Measurements from ENCODE around the gene HNF4A. TPM values are rescaled to one million over a fixed set of nuclear protein-coding genes. Genes with fewer than 3 reads are reported as not detected.
A peak's percentile ranks its signal among the peaks of the same experiment; 100 is the strongest.

Gene HNF4A
- total and polyA plus RNA-seq, 2 of the 13 experiments (the other 11 are each of a cell fraction or from before 2014, with no cell fraction given), result 80.9 to 169 TPM

DNA sequence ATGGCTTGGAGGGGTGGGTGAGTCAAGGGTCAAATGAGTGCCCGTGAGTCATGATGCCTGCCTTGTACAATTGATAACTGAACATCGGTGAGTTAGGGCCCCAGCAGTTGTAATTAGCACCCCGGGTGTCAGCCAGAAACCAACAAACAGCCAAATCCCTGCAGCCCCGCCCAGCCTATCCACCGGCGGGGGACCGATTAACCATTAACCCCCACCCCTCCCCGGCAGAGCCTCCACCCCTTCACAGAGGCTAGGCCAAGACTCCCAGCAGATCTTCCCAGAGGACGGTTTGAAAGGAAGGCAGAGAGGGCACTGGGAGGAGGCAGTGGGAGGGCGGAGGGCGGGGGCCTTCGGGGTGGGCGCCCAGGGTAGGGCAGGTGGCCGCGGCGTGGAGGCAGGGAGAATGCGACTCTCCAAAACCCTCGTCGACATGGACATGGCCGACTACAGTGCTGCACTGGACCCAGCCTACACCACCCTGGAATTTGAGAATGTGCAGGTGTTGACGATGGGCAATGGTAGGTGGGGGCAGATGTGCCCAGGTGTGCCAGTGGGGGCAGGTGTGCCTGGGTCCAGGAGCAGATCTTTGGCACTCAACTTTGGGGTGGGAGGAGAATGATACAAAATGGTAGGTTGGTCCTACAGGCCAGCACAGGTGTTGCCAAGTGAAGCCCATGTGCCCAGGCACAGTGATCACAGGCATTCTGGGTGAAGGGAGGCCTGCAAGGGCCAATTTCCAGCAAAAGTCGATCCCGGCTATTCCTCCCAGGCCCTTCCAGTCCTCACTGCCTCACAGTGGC, 45.7 kb downstream of the HNF4A start (continued):
- 0 out of 2 replicates have a peak, but pooled peaks have one; percentile 51 for TF ChIP-seq CCDC6 (CRISPR knock-in tag; IDR thresholded peaks at IDR 0.05)
- no peak for TF ChIP-seq PRMT3 (CRISPR knock-in tag; IDR thresholded peaks at IDR 0.05; ENCODE audit: borderline replicate concordance, low read depth)
- TF ChIP-seq, protein P1, sequence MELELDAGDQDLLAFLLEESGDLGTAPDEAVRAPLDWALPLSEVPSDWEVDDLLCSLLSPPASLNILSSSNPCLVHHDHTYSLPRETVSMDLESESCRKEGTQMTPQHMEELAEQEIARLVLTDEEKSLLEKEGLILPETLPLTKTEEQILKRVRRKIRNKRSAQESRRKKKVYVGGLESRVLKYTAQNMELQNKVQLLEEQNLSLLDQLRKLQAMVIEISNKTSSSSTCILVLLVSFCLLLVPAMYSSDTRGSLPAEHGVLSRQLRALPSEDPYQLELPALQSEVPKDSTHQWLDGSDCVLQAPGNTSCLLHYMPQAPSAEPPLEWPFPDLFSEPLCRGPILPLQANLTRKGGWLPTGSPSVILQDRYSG (CRISPR knock-in tag; IDR thresholded peaks at IDR 0.05), result no peak
- TF ChIP-seq POLR2G (IDR thresholded peaks at IDR 0.05; ENCODE audit: low read depth, low read length), result peak; percentile 74
- peak; percentile 79 for TF ChIP-seq ZNF350 (CRISPR knock-in tag; IDR thresholded peaks at IDR 0.05; ENCODE audit: borderline replicate concordance, low read depth)
- TF ChIP-seq MYC (CRISPR knock-in tag; IDR thresholded peaks at IDR 0.05; ENCODE audit: borderline replicate concordance), result peak; percentile 50; the same call in 1 of the 2 replicates
- TF ChIP-seq ZSCAN29 (CRISPR knock-in tag; conservative IDR thresholded peaks at IDR 0.05), result no peak; the same call in 1 of the 2 replicates
- no peak for TF ChIP-seq RNF2 (conservative IDR thresholded peaks at IDR 0.05; ENCODE audit: low read depth)
- no peak for TF ChIP-seq ZNF501 (CRISPR knock-in tag; IDR thresholded peaks at IDR 0.05)
- no peak for TF ChIP-seq ZNF629 (CRISPR knock-in tag; conservative IDR thresholded peaks at IDR 0.05)
- TF ChIP-seq RORA (CRISPR knock-in tag; IDR thresholded peaks at IDR 0.05), result no peak
- TF ChIP-seq TBP (CRISPR knock-in tag; IDR thresholded peaks at IDR 0.05), result no peak
- no peak; the same call in 1 of the 2 replicates for TF ChIP-seq KAT7 (CRISPR knock-in tag; IDR thresholded peaks at IDR 0.05; ENCODE audit: borderline replicate concordance)
- TF ChIP-seq KDM6A (CRISPR knock-in tag; IDR thresholded peaks at IDR 0.05; ENCODE audit: low read depth), result no peak
- TF ChIP-seq ZNF160 (CRISPR knock-in tag; IDR thresholded peaks at IDR 0.05), result peak; percentile 22; the same call in 1 of the 2 replicates
- TF ChIP-seq NR0B2 (CRISPR knock-in tag; IDR thresholded peaks at IDR 0.05), result peak; percentile 69; the same call in 1 of the 2 replicates
- TF ChIP-seq ZNF280D (CRISPR knock-in tag; IDR thresholded peaks at IDR 0.05), result 0 out of 2 replicates have a peak, but pooled peaks have one; percentile 16
- peak; percentile 30; the same call in 1 of the 2 replicates for TF ChIP-seq CREM (IDR thresholded peaks at IDR 0.05)
- TF ChIP-seq CREM (CRISPR knock-in tag; IDR thresholded peaks at IDR 0.05), result no peak
- TF ChIP-seq PAF1 (CRISPR knock-in tag; IDR thresholded peaks at IDR 0.05), result no peak
- no peak for TF ChIP-seq RBM39 (IDR thresholded peaks at IDR 0.05; ENCODE audit: low read depth, low read length, poor library complexity, severe bottlenecking)
- TF ChIP-seq ZFP41 (CRISPR knock-in tag; IDR thresholded peaks at IDR 0.05; ENCODE audit: borderline replicate concordance), result no peak; the same call in 1 of the 2 replicates
- TF ChIP-seq ATF5 (CRISPR knock-in tag; IDR thresholded peaks at IDR 0.05; ENCODE audit: low read depth), result peak; percentile 69; the same call in 1 of the 2 replicates
- no peak for TF ChIP-seq DDIT3 (CRISPR knock-in tag; IDR thresholded peaks at IDR 0.05)
- TF ChIP-seq ZNF749 (CRISPR knock-in tag; IDR thresholded peaks at IDR 0.05; ENCODE audit: borderline replicate concordance), result peak; percentile 71; the same call in 1 of the 2 replicates
